Right atrium auricular region (tissue), 2 donors: ENCODE measurements around the gene IER5L. TPM values are rescaled to one million over a fixed set of nuclear protein-coding genes. Genes with fewer than 3 reads are reported as not detected.
A peak's percentile ranks its signal among the peaks of the same experiment; 100 is the strongest.

Source experiments
- DNase-seq: peaks from one replicate; pipeline ENCODE4 v3.0.0-alpha.2; 2019; ENCODE audit warnings: low spot score
- H3K27ac ChIP-seq, 2 donors: fragments of 200-600 bp; sonication (generic); 1 replicate in 1 of 2; 2 replicates in 1 of 2; pipeline ENCODE4 v1.5.1; 2016 to 2019
- H3K27me3 ChIP-seq, 2 donors: fragments of 200-600 bp; sonication (generic); one replicate each; pipeline versions ENCODE4 v1.5.1 to v1.6.0; 2017 to 2019
- H3K36me3 ChIP-seq: fragments of 200-600 bp; sonication (generic); one replicate; pipeline ENCODE4 v1.5.1; 2016
- H3K4me1 ChIP-seq, 2 donors: fragments of 200-600 bp; sonication (generic); one replicate each; pipeline versions ENCODE4 v1.5.1 to v1.6.0; 2017 to 2019
- H3K4me3 ChIP-seq, 2 donors: fragments of 200-600 bp; sonication (generic); 1 replicate in 1 of 2; 2 replicates in 1 of 2; pipeline ENCODE4 v1.5.1; 2017 to 2019; ENCODE audit warnings: mild to moderate bottlenecking in 1 of 2, moderate library complexity in 1 of 2
- H3K9me3 ChIP-seq, 2 donors: fragments of 200-600 bp; sonication (generic); one replicate each; pipeline ENCODE4 v1.5.1; 2019
- total RNA-seq, 2 donors: library from RNA; depleted of rRNA; stranded (reverse); fragments of >200 nt; gene quantifications; one replicate each; pipeline ENCODE4 v1.1.0, GENCODE V29; 2016
- TF ChIP-seq, protein P1 (sequence below), 2 donors: fragments of 200-600 bp; sonication (generic); IDR thresholded peaks; one replicate each; pipeline ENCODE4 v1.5.1; 2019; ENCODE audit warnings: antibody characterized with exemption in 2 of 2

Gene IER5L
- total RNA-seq, 2 donors from 2014 or later: 5.5 to 11.6 TPM

DNA sequence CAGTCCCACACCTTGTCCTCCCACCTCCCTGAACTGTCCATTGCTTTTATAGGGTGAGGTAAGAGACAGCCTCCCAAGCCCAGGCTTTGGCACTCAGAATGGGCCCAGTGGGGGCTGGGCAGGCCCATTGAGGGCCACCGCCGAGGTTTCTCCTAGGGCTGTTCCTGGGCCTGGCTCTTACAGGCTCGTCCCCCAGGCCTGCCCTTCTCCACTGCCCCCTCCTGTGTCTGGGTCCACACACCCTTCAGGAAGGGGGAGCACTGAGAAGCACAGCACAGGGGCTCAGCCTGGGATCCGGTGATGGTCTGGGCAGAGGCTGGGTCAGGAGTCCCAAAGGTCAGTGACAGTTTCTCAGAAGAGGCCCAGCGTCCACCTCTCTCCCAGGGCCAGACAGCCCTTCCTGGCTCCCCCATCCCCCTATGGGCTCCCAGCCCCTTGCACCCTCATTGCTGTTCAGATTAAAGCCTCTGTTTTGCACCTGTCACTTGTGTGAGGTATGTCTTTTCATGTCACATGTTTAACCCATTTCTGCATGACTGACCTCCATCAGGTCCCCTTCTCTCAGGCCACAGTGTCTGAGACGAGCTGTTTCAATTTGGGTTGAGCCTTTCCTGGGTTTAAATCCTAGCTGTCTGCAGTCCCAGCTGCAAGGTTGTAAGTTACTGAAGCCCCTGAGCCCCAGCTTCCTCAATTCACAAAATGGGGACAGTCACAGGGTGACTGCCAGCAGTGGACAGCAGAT lies 29.4 kb downstream of the IER5L start:
- no peaks in the 10 kb centered on the region for H3K27me3 ChIP-seq
- H3K27ac ChIP-seq: peak overlapping the region in 1 of 2 donors; percentile 99
- no peaks in the 10 kb centered on the region for H3K9me3 ChIP-seq
- no peak overlapping the region for H3K4me3 ChIP-seq
- H3K4me1 ChIP-seq: peaks cover 0 to 46% of the 10 kb centered on the region in 2 donors
- DNase-seq: no peak
- TF ChIP-seq, protein P1, sequence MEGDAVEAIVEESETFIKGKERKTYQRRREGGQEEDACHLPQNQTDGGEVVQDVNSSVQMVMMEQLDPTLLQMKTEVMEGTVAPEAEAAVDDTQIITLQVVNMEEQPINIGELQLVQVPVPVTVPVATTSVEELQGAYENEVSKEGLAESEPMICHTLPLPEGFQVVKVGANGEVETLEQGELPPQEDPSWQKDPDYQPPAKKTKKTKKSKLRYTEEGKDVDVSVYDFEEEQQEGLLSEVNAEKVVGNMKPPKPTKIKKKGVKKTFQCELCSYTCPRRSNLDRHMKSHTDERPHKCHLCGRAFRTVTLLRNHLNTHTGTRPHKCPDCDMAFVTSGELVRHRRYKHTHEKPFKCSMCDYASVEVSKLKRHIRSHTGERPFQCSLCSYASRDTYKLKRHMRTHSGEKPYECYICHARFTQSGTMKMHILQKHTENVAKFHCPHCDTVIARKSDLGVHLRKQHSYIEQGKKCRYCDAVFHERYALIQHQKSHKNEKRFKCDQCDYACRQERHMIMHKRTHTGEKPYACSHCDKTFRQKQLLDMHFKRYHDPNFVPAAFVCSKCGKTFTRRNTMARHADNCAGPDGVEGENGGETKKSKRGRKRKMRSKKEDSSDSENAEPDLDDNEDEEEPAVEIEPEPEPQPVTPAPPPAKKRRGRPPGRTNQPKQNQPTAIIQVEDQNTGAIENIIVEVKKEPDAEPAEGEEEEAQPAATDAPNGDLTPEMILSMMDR (IDR thresholded peaks at IDR 0.05): no peak
- H3K36me3 ChIP-seq: peaks cover 21% of the 10 kb centered on the region

DNA sequence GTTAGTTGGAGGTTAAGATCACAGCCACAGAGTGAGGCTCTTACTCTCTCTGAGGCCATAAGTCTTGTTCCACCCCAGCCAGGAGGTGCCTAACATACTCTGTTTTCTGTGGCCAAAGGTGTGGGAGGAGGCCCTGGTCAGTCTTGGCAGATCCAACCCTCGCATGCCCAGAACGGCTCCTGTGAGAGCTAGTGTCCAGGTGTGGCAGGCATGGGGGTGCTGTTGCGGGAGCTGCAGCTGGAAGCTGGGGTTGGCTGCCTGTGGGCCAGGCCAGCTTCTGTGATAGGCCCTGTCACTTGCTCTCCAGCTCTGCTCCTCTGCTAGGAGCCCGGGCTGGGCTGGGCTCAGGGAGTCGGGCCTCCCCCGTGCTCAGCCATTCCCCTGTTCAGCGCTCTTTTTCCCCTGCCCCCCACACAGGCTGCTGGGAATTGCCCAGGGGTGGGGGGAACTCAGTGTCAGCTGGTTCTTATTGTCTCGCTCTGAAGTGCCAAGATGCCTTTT lies 31.6 kb downstream of the IER5L start:
- TF ChIP-seq, protein P1 (IDR thresholded peaks at IDR 0.05): no peak
- Histone ChIP-seq H3K4me3 (no peak overlapping the region), H3K36me3 (peaks cover 21% of the 10 kb centered on the region), H3K27me3 (no peaks in the 10 kb centered on the region), H3K27ac (peak overlapping the region; percentile 99 to 100), H3K4me1 (peaks cover 0 to 66% of the 10 kb centered on the region in 2 donors), H3K9me3 (no peaks in the 10 kb centered on the region)
- DNase-seq: no peak

DNA sequence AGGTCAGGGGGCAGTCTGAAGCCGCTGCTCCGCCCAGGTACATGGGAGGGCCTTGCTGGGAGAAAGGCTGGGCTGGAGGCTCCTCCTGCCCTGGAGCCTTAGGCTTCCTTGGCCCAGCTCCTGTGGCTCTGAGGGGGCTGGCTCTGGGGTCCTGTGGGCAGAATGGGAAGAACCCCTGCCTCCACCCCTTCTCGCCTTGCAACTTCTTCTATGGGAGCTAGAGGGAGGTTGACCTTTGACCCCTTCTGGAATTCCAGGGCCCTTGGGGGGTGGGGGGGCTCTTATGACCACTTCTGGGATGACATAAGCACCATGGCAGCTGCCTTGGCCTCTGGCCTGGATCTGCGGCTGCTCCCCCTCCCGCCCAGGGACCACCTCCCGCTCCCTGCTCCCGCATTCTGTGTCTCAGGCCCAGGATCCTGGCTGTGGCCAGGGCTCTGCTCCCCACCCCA lies 32.2 kb downstream of the IER5L start:
- H3K9me3 ChIP-seq: no peaks in the 10 kb centered on the region
- H3K36me3 ChIP-seq: peaks cover 21% of the 10 kb centered on the region
- H3K27ac ChIP-seq: peak overlapping the region; percentile 99 to 100
- peaks cover 0 to 72% of the 10 kb centered on the region in 2 donors for H3K4me1 ChIP-seq
- peak; percentile 70 for DNase-seq
- no peaks in the 10 kb centered on the region for H3K27me3 ChIP-seq
- TF ChIP-seq, protein P1 (IDR thresholded peaks at IDR 0.05): no peak
- no peak overlapping the region for H3K4me3 ChIP-seq

GRCh38 chr9:129145316-129145715 lies 32.7 kb downstream of the IER5L start:
- H3K9me3 ChIP-seq: no peaks in the 10 kb centered on the region
- peak overlapping the region; percentile 99 to 100 for H3K27ac ChIP-seq
- no peak overlapping the region for H3K4me3 ChIP-seq
- peaks cover 21% of the 10 kb centered on the region for H3K36me3 ChIP-seq
- DNase-seq: no peak
- peaks cover 0 to 78% of the 10 kb centered on the region in 2 donors for H3K4me1 ChIP-seq
- H3K27me3 ChIP-seq: no peaks in the 10 kb centered on the region
- TF ChIP-seq, protein P1 (IDR thresholded peaks at IDR 0.05): no peak

DNA sequence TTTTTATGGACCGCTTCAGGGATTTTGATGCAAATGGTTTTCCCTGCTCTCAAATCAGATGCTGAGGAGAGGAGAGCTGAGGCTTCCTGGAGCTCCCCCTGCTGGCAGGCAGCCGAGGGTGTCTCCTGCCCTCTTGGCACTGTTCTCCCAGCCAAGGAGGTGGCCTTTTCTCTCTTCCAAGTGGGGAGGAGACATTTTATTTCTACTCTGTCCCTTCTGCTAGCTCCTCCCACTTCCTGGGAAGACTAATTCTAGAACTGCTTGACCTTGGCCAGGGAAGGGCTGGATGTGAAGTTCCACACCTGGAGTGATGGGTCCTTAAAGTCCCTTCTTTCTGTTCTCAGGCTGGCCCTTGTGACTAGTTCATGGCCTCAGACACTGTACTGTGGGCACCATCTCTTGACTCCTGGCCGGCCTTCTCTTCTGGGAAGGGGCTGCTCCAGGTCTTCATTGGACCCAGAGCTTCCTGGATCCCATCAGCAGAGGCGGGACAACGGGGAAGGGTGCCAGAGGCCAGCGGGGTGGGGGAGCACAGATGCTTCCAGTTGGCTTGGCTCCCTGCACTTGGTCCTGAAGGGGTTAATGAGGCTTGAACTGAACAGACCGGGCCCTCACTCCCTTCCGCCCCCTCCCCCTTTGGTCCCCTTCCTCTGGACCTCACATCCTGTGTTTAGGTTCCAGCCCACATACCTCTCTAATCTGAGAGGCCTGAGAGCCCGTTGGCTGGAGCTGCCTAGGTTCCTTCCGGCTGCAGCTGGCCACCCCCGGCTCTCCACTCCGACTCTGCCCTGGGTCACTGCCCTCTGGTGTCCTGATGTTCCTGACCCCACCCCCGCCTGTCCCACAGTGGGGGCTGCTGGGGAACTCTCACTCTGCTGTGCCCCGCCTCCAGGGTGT lies 34.8 kb downstream of the IER5L start:
- no peaks in the 10 kb centered on the region for H3K9me3 ChIP-seq
- no peak overlapping the region for H3K4me3 ChIP-seq
- TF ChIP-seq, protein P1 (IDR thresholded peaks at IDR 0.05): peak; percentile 85 to 89
- H3K4me1 ChIP-seq: peaks cover 0 to 96% of the 10 kb centered on the region in 2 donors
- H3K36me3 ChIP-seq: peaks cover 9% of the 10 kb centered on the region
- peak overlapping the region; percentile 99 to 100 for H3K27ac ChIP-seq
- H3K27me3 ChIP-seq: no peaks in the 10 kb centered on the region
- peak; percentile 94 for DNase-seq
